Ecto neural progenitor cell (in vitro differentiated cells): ENCODE data around the gene STRN.
"Not testable (repeated sequence)": the region's sequence is repeated elsewhere in the genome, so short reads cannot be mapped to it uniquely, and the experiment has no call there.

Source experiments
- DNase-seq: peaks from one replicate; pipeline ENCODE4 v3.0.0-alpha.2; 2018; ENCODE audit warnings: low spot score

Gene STRN

GRCh38 chr2:36963106-36963505 lies 3.2 kb downstream of the STRN start:
- DNase-seq: no peak

- DNase-seq: no peak
Measured at GRCh38 chr2:36960773-36961172, 5.6 kb downstream of the STRN start.

- DNase-seq: no peak
Measured at GRCh38 chr2:36960005-36960675, 6.2 kb downstream of the STRN start.

DNA sequence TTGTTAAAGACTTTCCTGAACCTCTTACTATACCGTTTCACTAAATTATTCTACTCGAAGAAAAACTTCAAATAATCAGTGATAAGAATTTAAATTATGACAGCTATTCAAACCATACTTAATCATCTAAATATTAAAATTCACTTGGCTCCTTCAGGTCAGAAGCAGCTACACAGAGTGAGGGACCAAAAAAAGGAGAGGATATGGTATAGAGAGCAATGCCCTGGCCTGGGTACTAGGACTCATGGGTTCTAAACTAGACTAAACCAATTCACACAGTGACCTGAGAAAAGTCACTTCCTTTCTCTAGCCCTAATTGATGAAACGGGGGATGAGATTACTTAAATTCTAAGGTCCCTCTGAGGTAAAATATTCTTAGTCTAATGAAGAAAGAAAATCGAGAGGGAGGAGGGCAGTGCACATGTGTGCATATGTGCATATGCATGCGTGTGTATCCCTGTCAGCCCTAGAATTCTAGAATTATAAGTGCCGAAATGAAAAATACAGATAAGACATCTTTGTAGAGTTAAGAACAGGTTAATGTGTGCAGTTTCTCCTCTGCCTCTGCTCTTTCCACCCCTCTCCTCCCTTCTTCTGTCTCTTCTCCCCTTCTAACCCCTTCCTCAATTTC lies 11.2 kb downstream of the STRN start:
- DNase-seq: no peak

DNA sequence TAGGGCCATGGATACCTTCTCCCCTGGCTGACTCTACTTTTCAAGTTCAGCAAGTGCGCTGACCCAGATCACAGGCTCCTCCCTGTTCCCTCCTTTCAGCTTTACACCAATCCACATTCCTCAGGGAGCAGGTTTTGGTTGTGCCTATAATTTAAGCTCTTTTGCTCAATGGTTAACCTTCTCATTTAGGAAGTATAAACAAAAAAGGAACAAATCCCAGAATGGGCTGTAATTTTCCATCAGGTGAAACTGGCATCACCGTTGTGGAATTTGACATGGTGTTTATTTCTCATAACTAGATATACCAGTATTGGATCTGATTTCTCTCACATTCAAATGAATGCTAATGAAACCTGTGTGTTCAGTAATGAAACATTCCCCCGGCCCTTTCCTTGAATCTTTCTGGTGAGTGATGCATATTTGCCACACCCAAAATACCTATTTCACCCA lies 13.6 kb downstream of the STRN start:
- no peak for DNase-seq

- no peak for DNase-seq
Measured at GRCh38 chr2:36951574-36951973, 14.8 kb downstream of the STRN start.

- no peak for DNase-seq
Measured at GRCh38 chr2:36951027-36951518, 15.3 kb downstream of the STRN start.

- DNase-seq: no peak
Measured at GRCh38 chr2:36949845-36950244, 16.5 kb downstream of the STRN start.

- not testable (repeated sequence) for DNase-seq
Measured at GRCh38 chr2:36945240-36945639, 21.1 kb downstream of the STRN start.

DNA sequence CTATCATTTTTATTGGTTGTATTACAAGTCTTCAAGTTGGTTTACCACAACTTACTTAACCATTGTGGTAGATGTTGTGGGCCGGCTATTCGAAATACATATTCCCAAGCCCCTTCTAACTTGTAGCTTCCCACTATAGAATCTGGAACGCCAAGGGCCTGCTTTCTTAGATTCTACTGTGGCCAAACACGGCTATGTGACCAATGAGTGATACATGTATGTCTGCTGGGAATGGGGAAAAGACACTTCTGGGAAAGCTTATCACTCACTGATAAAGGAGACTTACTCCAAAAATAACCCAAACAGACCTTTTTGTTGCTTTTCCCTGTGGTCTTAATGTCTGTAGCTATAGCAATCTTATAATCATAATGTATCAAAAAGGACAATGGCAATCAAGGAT lies 24.5 kb downstream of the STRN start:
- no peak for DNase-seq

DNA sequence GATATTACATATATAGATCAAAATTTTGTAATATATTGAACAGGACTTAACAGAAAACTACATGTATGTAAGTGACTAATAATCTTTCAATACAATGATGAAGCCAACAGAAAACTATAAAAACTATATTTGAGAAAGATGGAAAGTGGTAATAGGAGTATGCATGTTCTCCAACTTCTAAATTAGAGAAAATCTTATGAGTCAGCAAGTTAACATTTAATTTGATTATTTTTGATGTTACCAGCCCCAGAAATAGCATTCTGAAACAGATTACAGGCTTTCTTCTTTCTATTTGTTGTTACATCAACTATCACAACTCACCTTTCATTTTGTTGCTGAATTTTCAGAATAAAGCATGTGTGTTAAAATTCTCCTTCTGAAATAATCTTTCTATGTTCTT lies 29.8 kb downstream of the STRN start:
- DNase-seq: not testable (repeated sequence)

DNA sequence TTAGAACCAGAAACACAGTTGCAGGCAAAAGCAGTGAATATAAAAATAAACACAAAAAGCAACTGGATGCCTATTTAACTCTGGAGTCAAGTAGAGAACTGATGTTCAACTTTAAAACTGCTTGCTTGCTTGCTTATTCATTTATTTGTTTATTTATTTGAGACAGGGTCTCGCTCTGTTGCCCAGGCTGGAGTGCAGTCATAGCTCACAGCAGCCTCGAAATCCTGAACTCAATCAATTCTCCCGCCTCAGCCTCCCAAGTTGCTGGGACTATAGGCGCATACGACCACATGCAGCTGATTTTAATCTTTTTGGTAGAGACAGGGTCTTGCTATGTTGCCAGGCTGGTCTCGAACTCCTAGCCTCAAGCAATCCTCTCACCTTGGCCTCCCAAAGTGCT lies 34.6 kb downstream of the STRN start:
- not testable (repeated sequence) for DNase-seq

DNA sequence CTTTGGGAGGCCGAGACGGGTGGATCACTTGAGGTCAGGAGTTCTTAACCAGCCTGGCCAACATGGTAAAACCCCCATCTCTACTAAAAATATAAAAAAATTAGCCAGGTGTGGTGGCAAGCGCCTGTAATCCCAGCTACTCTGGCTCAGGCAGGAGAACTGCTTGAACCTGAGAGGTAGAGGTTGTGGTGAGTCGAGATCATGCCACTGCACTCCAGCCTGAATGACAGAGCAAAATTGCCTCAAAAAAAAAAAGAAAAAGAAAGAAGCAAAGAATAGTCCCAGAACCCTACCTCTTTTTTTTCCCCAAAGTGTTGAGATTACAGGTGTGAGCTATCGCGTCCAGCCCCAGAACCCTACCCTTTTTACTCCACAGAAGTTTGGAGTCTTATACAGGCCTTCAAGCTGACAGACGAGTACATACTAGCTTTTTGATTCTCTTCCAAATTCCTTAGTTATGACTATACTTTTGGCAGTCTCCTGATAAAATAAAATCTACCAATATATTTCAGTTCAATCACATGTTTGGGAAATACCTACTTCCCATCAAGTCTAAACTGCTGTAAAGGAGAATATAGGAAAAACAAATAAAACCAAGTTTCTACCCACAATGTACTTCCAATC lies 35.4 kb downstream of the STRN start:
- DNase-seq: not testable (repeated sequence)

GRCh38 chr2:36926175-36927132 lies 39.9 kb downstream of the STRN start:
- DNase-seq: not testable (repeated sequence)

DNA sequence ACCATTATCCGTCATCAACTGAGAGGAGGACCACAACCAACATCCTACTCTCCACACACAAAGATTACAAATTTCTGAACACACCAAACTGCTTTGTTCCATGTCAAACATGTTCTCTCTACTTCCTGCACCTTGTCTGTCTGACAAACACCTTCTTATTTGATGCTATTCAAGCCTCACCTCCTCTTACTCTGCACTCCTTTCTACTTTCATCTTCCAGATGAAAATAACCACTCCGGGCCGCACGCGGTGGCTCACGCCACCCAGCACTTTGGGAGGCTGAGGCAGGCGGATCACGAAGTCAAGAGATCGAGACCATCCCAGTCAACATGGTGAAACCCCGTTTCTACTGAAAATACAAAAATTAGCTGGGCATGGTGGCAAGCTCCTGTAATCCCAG lies 43.7 kb downstream of the STRN start:
- not testable (repeated sequence) for DNase-seq

GRCh38 chr2:36921984-36922383 lies 44.4 kb downstream of the STRN start:
- no peak for DNase-seq

DNA sequence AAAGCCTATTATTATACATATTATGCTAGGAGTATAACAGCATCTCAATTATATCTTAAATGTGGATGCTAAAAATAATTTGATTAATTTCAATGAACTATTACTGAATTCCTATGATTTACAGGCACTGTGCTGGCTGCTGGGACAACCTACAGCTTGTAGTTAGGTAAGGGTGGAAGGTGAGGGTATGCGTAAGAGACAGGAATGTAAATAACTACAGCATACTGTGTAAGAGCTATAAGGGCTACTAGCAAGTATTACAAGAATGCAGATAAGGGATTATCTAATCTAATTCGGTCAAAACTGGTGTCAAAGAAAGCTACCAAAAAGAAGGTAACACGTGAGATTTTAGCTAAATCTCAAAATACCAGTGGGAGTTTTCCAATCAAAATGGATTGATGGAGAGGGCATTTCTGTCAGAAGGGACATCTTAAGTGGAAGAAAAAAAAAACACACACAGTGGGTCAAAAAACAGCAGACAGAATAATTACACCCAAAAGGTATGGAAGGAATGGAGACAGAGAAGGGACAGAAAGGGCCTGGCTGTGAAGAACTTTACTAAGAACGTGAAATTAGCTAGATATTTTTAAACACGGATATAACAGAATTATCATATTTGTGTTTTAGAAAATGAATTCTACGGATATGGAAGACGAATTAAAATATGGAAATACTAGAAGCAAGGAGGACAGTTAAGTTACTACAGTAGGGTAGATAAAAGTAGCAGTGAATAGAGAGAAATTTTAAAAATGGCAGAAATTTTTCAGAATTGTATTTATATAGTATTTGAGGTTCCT lies 47.1 kb downstream of the STRN start:
- no peak for DNase-seq

DNA sequence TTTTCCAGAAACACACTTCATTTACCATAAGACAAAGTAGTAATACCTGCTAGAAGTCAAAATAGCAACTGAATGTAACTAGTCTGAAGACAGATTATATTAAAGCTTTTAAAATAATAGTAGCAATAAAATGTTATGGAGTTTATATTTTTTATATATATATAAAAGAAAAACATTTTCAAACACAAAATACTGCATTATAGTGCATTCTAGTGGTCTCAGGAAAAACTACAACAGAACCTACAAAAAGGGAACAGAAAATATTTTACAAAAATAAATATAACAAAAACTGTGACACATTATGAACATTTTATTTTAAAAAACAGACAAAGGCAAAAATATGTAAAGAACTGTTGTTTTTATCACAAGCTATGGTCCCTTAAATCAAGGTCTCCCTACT lies 48.0 kb downstream of the STRN start:
- DNase-seq: no peak

GRCh38 chr2:36915627-36916026 lies 50.7 kb downstream of the STRN start:
- DNase-seq: no peak

GRCh38 chr2:36912695-36913094 lies 53.6 kb downstream of the STRN start:
- no peak for DNase-seq

- DNase-seq: no peak
Measured at GRCh38 chr2:36911012-36911411, 55.3 kb downstream of the STRN start.
